WTC11 (cell line): ENCODE measurements around the gene CA5A.

ENCODE experiments used
- CTCF ChIP-seq: fragments of 200-600 bp; IDR thresholded peaks from 2 replicates; pipeline ENCODE4 v1.8.0; 2022; ENCODE audit warnings: antibody characterized with exemption
- JUN ChIP-seq: sonication (generic); formaldehyde crosslinking; IDR thresholded peaks from 2 replicates; pipeline ENCODE4 v1.8.0; 2023; ENCODE audit warnings: mild to moderate bottlenecking, missing genetic modification reagents
- MYBL2 ChIP-seq: sonication (generic); formaldehyde crosslinking; IDR thresholded peaks from 2 replicates; pipeline ENCODE4 v1.8.1; 2023; ENCODE audit warnings: mild to moderate bottlenecking, moderate library complexity, missing genetic modification reagents
- USF2 ChIP-seq: sonication (generic); formaldehyde crosslinking; IDR thresholded peaks from 2 replicates; pipeline ENCODE4 v1.8.1; 2023; ENCODE audit warnings: mild to moderate bottlenecking, missing genetic modification reagents, moderate library complexity

- TF ChIP-seq JUN (no peak), CTCF (no peak), USF2 (no peak), MYBL2 (CRISPR knock-in tag) (no peak)
These were observed 17.3 kb downstream of the CA5A start for GRCh38 chr16:87918866-87919680.
